Loucy (cell line): ENCODE measurements around the gene MAP1LC3A.
"Not testable (repeated sequence)": the region's sequence is repeated elsewhere in the genome, so short reads cannot be mapped to it uniquely, and the experiment has no call there.

Experiments
- H2AFZ ChIP-seq: fragments of 200-600 bp; sonication (generic); 2 replicates; pipeline ENCODE4 v1.6.0; 2016; ENCODE audit warnings: antibody characterized with exemption, mild to moderate bottlenecking, low read length, moderate library complexity
- H3F3A ChIP-seq: fragments of 200-600 bp; 2 replicates; pipeline ENCODE4 v1.6.0; 2016; ENCODE audit warnings: antibody characterized with exemption, low read depth, mild to moderate bottlenecking
- H3K27me3 ChIP-seq: fragments of 200-600 bp; sonication (generic); 2 replicates; pipeline ENCODE4 v1.6.1; 2014; ENCODE audit warnings: low read length, mild to moderate bottlenecking; ENCODE audit not compliant: insufficient read depth, poor library complexity, severe bottlenecking
- H3K36me3 ChIP-seq: fragments of 200-600 bp; sonication (generic); 2 replicates; pipeline ENCODE4 v1.6.1; 2016; ENCODE audit warnings: low read length; ENCODE audit not compliant: insufficient read depth
- H3K4me1 ChIP-seq: fragments of 200-600 bp; sonication (generic); 2 replicates; pipeline ENCODE4 v1.5.1; 2014; ENCODE audit warnings: low read length, mild to moderate bottlenecking; ENCODE audit not compliant: insufficient read depth, poor library complexity, severe bottlenecking
- H3K4me2 ChIP-seq: fragments of 200-600 bp; sonication (generic); 2 replicates; pipeline ENCODE4 v1.6.0; 2014; ENCODE audit warnings: antibody characterized with exemption, low read length, low read depth, mild to moderate bottlenecking; ENCODE audit not compliant: poor library complexity, severe bottlenecking
- H3K4me3 ChIP-seq: fragments of 200-600 bp; sonication (generic); 2 replicates; pipeline ENCODE4 v1.5.1; 2014; ENCODE audit warnings: low read length, mild to moderate bottlenecking, mixed read lengths; ENCODE audit not compliant: poor library complexity, severe bottlenecking
- H3K79me2 ChIP-seq: fragments of 200-600 bp; sonication (generic); 2 replicates; pipeline ENCODE4 v1.6.1; 2014; ENCODE audit warnings: low read length; ENCODE audit not compliant: insufficient read depth
- H3K9ac ChIP-seq: fragments of 200-600 bp; sonication (generic); 2 replicates; pipeline ENCODE4 v1.6.0; 2014; ENCODE audit warnings: mild to moderate bottlenecking, low read depth, low read length, moderate library complexity; ENCODE audit not compliant: poor library complexity, severe bottlenecking
- H3K9me2 ChIP-seq: fragments of 200-600 bp; sonication (generic); replicated peaks from 2 replicates; pipeline ENCODE4 v1.6.1; 2016; ENCODE audit warnings: low read depth, low read length, mixed read lengths
- H3K9me3 ChIP-seq: fragments of 200-600 bp; sonication (generic); 2 replicates; pipeline ENCODE4 v1.6.1; 2014; ENCODE audit warnings: mild to moderate bottlenecking, antibody characterized with exemption, low read length, low read depth; ENCODE audit not compliant: insufficient read depth
- H4K20me1 ChIP-seq: fragments of 200-600 bp; sonication (generic); 2 replicates; pipeline ENCODE4 v1.6.0; 2014; ENCODE audit warnings: antibody characterized with exemption, low read length, mild to moderate bottlenecking; ENCODE audit not compliant: insufficient read depth, poor library complexity, severe bottlenecking
- CTCF ChIP-seq: fragments of 200-600 bp; sonication (generic); conservative IDR thresholded peaks from 2 replicates; pipeline ENCODE4 v1.5.1; 2014; ENCODE audit warnings: mild to moderate bottlenecking, antibody characterized with exemption, low read length
- EZH2phosphoT487 ChIP-seq: fragments of 200-600 bp; IDR thresholded peaks from 2 replicates; pipeline ENCODE4 v1.6.1; 2018; ENCODE audit warnings: antibody characterized with exemption, mild to moderate bottlenecking, moderate library complexity, borderline replicate concordance

Gene MAP1LC3A

GRCh38 chr20:34517114-34517505, 41.4 kb upstream of the MAP1LC3A start:
- peaks cover 62% of the 10 kb centered on the region for H3K79me2 ChIP-seq
- H4K20me1 ChIP-seq: peaks cover 24% of the 10 kb centered on the region
- H3K4me2 ChIP-seq: peak overlapping the region; percentile 97
- H3F3A ChIP-seq: no peaks in the 10 kb centered on the region
- H3K9me2 ChIP-seq: no peaks in the 10 kb centered on the region
- H3K9ac ChIP-seq: peak overlapping the region; percentile 83
- no peaks in the 10 kb centered on the region for H3K27me3 ChIP-seq
- H2AFZ ChIP-seq: peak overlapping the region; percentile 99
- peaks cover 31% of the 10 kb centered on the region for H3K4me1 ChIP-seq
- TF ChIP-seq EZH2phosphoT487 (no peak), CTCF (no peak)
- no peaks in the 10 kb centered on the region for H3K36me3 ChIP-seq
- peak overlapping the region; percentile 83 for H3K4me3 ChIP-seq
- no peaks in the 10 kb centered on the region for H3K9me3 ChIP-seq

DNA sequence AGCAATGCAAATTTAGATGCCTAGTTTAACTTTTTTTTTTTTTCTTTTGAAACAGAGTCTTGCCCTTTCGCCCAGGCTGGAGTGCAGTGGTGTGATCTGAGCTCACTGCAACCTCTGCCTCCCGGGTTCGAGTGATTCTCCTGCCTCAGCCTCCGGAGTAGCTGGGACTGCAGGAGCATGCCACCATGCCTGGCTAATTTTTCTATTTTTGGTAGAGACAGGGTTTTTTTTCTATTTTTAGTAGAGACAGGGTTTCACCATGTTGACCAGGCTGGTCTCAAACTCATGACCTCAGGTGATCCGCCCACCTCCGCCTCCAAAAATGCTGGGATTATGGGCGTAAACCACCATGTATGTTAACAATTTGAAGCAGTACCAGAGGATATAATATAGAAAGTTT, 39.7 kb upstream of the MAP1LC3A start:
- Histone ChIP-seq H3K4me1 (peaks cover 44% of the 10 kb centered on the region), H3K79me2 (peaks cover 70% of the 10 kb centered on the region), H3K4me2 (peak overlapping the region; percentile 42), H4K20me1 (peaks cover 32% of the 10 kb centered on the region)
- not testable (repeated sequence) for H3K9me3 ChIP-seq, H3K9ac ChIP-seq, H3K9me2 ChIP-seq, H3K4me3 ChIP-seq, H3K27me3 ChIP-seq, H3K36me3 ChIP-seq, H2AFZ ChIP-seq, H3F3A ChIP-seq

GRCh38 chr20:34519841-34520240, 38.7 kb upstream of the MAP1LC3A start:
- H3K9me2 ChIP-seq, H3K9ac ChIP-seq, H3F3A ChIP-seq, H3K27me3 ChIP-seq, H3K36me3 ChIP-seq, H2AFZ ChIP-seq, H3K9me3 ChIP-seq, H3K4me3 ChIP-seq: not testable (repeated sequence)
- peak overlapping the region; percentile 42 for H3K4me2 ChIP-seq
- peaks cover 43% of the 10 kb centered on the region for H3K4me1 ChIP-seq
- peaks cover 35% of the 10 kb centered on the region for H4K20me1 ChIP-seq
- H3K79me2 ChIP-seq: peaks cover 78% of the 10 kb centered on the region

DNA sequence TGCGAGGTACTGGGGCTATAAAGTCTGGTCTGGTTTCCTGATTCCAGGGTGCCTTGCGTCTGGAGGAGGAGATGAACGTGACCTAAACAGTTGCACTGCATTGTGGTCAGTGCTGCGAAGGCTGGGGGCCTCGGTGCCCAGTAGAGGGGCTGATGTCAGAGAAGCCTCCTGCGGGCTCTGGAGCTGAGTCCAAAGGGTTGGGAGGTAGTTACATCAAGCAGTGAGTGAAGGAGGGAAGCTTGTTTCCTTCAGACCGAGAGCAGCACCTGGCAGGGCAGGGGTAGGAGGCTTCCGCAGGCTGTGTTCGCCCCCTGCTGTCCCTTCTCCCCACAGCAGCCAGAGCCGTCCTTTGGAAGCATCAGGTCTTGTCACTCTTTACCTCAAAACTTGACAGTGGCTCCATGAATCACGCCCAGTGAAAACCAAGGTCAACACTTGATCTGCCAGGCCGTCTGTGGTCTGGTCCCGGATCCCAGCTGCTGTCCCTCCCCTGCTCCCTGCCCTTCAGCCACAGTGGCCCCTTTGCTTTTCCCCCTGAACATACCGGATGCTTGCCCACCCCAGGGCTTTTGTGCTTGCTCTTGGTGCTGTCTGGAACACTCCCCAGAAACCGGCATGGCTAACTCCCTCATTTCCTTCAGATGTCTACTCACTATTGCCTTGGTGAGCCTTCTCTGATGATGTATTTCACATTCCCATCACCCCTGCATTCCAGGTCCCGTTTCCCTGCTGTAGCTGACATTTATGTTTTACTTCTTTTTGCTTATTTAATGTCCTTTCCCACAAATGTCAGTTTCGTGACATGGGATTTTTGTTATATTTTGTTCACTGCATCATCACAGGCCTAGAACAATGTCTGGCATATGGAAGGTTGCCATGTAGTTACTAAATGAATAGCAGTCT, 35.3 kb upstream of the MAP1LC3A start:
- Histone ChIP-seq H3K36me3 (peaks cover 25% of the 10 kb centered on the region; the same call in 1 of the 2 replicates), H3K9me3 (no peaks in the 10 kb centered on the region), H3K4me1 (peaks cover 26% of the 10 kb centered on the region), H2AFZ (peak overlapping the region; percentile 71), H3K4me3 (peak overlapping the region; percentile 73), H3K27me3 (no peaks in the 10 kb centered on the region), H3F3A (peaks cover 3% of the 10 kb centered on the region; the same call in 1 of the 2 replicates), H3K9me2 (no peaks in the 10 kb centered on the region), H3K9ac (peak overlapping the region; percentile 57), H3K79me2 (peaks cover 69% of the 10 kb centered on the region), H4K20me1 (peaks cover 26% of the 10 kb centered on the region), H3K4me2 (peak overlapping the region; percentile 82)
- TF ChIP-seq EZH2phosphoT487 (no peak), CTCF (peak; percentile 87)
